Measurements from ENCODE around the gene TES.

GRCh38 chr7:116241291-116241690, 31.0 kb downstream of the TES start:
- TF ChIP-seq SIN3A (IDR thresholded peaks at IDR 0.05; ENCODE audit: borderline replicate concordance, insufficient read depth, low read length) (no peak), POLR2AphosphoS5 (IDR thresholded peaks at IDR 0.05; ENCODE audit: low read depth, low read length) (no peak), TAF1 (IDR thresholded peaks at IDR 0.05; ENCODE audit: borderline replicate concordance, insufficient read depth, low read length) (no peak), FOXP2 (optimal IDR thresholded peaks at IDR 0.05; ENCODE audit: borderline replicate concordance, extremely low read depth, extremely low read length, insufficient read depth) (no peak)
- TF ChIP-seq, protein P1, sequence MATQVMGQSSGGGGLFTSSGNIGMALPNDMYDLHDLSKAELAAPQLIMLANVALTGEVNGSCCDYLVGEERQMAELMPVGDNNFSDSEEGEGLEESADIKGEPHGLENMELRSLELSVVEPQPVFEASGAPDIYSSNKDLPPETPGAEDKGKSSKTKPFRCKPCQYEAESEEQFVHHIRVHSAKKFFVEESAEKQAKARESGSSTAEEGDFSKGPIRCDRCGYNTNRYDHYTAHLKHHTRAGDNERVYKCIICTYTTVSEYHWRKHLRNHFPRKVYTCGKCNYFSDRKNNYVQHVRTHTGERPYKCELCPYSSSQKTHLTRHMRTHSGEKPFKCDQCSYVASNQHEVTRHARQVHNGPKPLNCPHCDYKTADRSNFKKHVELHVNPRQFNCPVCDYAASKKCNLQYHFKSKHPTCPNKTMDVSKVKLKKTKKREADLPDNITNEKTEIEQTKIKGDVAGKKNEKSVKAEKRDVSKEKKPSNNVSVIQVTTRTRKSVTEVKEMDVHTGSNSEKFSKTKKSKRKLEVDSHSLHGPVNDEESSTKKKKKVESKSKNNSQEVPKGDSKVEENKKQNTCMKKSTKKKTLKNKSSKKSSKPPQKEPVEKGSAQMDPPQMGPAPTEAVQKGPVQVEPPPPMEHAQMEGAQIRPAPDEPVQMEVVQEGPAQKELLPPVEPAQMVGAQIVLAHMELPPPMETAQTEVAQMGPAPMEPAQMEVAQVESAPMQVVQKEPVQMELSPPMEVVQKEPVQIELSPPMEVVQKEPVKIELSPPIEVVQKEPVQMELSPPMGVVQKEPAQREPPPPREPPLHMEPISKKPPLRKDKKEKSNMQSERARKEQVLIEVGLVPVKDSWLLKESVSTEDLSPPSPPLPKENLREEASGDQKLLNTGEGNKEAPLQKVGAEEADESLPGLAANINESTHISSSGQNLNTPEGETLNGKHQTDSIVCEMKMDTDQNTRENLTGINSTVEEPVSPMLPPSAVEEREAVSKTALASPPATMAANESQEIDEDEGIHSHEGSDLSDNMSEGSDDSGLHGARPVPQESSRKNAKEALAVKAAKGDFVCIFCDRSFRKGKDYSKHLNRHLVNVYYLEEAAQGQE (IDR thresholded peaks at IDR 0.05; ENCODE audit: insufficient read depth in 1 of 2, low read depth in 2 of 2, low read length in 2 of 2): no peak
